ENCODE results near the gene AP2B1.

- TF ChIP-seq GATA1 (IDR thresholded peaks at IDR 0.05; ENCODE audit: low read depth, low read length) (no peak), POLR2A (IDR thresholded peaks at IDR 0.05; ENCODE audit: low read length) (no peak)
These were observed 17.7 kb upstream of the AP2B1 start for GRCh38 chr17:35569405-35569804.

Data from erythroblast (primary cell).